HG02943 (cell line): ENCODE measurements around the gene DOCK1.

ENCODE experiments used
- ATAC-seq: cut with Tn5 transposase; IDR thresholded peaks from one replicate; pipeline ENCODE4 v1.9.1; 2021; ENCODE audit warnings: mild to moderate bottlenecking, low read depth, moderate library complexity; ENCODE audit not compliant: unreplicated experiment

Gene DOCK1

DNA sequence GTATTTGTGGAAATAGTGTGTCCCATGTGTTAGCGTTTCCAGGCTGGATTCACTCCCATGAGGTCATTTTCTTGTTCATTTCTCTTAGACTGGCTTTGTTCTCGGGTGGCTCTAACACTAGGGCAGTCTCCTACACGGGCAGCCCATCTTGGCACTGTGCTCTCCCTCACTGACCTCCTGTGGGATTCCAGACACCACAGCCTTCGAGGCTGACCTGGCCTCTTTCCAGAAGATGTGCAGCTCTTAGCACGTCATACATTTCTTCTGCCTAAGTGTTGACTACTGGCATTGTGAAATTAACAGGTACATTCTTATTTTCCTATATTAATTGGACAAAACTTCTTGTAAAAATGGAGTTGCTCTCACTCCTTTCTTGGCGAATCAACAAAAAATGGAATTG is 218.4 kb downstream of the DOCK1 start:
- ATAC-seq = no peak

DNA sequence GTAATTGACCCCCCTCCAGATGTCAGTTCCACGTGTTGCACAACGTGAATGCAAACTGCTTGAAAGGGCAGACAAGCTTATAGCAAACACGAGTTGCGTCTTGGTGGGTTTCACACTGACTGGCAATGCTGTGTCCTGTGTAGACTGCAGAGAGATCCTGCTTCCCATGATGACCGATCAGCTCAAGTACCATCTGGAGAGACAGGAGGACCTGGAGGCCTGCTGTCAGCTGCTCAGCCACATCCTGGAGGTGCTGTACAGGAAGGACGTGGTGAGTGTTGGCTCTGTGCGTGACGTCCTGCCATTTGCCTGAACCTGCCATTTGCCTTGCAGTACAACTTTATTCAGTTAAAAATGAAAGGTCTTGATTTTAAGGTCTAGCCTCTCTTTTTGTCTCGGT is 220.1 kb downstream of the DOCK1 start:
- ATAC-seq = no peak

DNA sequence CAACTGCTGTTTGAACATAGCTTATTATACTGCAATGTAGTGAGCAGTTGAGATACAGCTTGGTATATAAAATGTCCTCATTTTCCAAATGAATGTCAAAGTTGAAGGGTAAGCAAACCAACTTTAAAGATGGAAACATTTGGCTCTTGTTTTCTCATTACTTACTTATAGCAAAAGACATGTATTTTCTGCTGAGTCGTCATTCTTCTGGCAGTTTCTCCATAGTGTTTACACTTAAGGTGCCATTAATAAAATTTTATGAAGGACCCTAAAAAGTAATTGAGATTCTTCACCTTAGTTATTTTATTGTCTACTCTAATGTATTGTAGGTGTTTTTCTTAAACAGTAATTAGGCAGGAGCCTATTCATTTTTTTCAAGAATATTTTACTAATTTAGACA is 222.6 kb downstream of the DOCK1 start:
- ATAC-seq = no peak

DNA sequence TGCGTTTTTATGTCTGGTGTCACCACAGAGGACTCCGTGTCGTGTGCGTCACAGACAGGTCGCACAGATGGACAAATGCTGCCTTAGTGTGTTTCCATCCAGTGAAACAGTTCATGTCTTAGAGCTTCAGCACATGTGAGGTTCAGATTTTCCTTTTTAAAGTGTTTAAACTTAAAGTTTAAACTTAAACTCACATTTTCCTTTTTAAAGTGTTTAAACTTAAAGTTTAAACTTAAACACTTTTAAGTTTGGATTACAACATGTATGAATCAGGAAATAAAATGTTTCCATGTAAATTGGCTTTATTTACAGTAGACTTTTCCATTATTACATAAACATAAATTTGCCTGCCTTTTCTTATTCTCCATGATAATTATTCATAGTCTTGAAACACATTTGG is 223.9 kb downstream of the DOCK1 start:
- no peak for ATAC-seq

DNA sequence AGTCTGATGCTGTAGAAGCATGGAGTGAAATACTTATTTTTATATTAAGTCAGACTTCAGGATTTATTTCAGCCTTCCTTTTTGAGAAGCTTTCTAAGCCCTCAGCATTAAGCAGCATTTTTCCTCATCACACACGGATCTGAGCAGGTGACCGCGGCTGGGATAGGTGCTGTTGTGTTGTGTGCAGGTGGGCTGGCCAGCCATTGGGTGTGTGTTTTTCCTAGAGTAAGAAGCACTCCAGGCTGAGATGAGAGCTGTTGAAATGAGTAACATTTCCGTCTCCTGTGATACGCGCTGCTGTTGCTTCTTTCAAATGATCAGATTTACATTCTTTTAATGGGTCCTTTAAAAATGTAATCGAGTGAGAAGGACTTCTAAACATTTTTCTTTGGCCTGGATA is 227.2 kb downstream of the DOCK1 start:
- no peak for ATAC-seq

DNA sequence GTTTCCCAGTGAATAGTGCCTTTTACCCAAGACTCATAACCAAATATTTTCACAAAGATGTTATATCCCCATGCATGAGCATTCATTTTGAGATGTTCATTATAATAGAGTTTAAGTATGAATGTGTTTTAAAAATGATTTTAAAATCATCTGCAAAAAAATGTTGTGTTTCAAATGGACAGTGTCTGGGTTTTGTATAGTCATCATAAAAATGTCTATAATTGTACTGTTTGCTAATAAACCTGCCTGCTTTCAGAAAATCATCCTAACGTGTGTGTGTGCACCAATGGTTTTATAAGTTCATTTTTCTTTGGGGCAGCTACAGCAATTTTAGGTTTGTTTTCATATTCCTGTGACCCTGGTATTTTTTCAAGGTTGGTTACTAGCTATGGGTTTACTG is 228.0 kb downstream of the DOCK1 start:
- no peak for ATAC-seq

DNA sequence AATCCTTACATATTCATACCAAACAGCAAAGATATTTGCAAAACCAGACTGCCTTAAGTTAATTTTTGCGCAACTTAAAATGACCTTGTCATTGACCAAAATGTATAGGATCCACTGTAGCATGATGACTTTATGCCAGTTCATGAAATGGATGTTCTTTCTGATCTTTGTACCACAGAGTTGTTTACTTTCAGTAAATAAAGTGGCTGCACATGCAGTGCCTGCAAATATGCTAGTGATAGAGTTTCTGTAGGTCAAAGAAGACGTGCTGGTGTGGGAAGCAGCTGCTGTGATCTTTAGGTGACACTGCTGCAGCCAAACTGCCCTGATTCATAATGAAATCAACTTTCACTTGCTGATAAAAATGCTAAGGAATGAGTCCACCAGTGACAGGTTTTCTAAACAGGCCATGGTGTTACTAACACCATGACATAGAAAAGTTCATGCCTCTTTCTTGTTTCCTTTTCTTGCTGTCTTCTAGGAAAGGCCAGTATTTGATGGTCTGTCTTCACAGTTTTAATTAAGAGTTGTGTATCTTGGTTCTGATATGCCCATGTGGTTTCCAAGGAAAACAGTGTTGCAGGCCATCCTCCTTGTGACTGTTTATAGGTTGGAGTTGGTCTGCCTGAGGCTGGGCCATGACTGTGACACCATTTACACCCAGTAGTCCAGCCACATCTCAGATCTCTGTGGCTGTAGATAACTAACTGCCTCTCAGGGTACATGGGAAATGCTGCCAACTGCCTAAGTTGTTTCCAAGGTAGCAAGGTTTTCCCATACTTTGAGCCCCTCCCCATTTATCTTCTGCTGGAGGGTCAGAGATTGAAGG is 228.7 kb downstream of the DOCK1 start:
- ATAC-seq = no peak

DNA sequence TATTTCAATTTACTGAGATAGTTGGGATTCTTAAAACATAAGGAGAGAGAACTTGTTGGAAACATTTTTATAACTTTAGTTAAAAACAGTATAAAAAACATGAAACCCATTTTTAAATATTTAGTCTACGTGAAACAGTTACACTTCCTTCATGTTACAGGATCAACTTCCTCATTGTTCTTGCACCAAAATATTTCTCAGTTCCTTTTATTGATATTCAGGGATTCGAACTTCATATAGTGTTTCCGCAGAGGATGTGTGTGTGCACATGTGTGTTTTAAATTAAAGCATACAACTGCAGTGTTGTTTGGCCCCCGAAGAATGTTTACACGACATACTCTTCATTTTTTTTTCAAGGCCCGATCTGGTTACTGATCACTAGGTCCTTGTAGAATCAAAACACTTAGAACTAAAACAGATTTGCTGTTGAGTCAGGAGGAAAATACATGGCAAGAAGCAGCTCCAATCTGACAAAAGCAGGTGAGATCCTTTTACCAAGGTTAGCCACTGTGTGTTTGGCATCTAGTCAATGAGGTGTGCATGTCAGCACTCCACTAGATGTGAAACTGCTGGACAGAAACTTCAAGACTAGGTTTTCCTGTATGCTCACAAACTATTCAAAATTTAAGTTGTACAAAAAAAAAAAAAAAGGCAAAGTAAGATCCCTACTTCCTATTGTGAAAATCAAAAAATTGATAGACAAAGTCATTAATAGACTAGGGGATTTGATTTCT is 230.8 kb downstream of the DOCK1 start:
- no peak for ATAC-seq

DNA sequence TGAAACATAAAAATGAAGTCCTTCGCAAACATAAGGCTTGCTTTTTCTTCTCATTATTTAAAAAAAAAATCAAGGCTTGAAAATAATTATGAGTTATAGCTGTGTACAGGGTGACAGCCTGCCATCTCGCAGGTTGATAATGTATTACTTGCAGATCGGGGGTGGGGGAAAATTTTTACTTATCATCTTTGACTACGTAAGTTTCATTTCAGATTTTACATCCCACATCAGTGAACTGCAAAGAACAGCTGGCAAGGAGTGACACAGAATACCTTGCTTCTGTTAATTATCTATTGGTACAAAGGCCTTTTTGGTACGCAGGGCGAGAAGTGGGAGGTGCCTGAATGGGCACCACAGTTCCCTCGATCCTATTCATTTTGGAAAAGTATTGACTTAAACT is 232.2 kb downstream of the DOCK1 start:
- ATAC-seq = no peak

DNA sequence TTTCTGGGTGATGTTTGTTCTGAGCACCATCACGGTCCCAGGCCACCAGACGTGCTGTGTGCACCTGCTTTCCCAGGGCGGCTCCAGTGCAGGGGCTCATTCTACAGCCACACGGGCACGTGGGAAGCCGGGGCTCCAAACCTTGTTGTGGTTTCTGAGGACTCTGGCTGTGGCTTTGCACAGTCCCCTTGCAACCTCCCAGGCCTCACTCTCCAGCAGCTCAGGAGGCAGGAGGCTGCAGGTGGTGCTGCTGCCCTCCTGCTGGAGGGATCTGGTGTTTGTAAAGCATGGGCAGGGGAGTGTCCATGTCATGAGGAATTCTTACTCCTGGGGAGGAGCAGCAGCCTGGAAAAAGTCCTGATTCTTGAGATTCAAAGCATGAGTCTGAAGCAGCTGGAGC is 236.9 kb downstream of the DOCK1 start:
- no peak for ATAC-seq

DNA sequence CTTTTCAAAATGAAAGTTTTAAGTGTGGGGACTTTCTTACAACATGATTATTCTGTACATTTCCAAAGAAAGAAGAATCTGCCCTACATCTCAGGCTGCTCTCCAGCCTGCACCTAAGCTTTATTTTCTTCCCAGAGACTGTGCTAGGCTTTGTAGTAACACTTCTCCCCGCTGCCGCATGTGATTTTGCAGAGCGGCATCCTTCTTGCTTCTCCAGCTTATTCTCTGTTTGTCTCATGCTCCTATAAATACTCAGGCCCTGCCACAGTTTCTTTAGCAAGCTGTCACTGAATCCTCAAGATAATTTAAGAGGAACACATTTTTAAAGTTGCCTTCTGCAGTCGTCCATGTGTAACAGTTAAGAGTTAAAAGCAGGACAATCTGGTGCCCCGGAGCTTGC is 237.6 kb downstream of the DOCK1 start:
- ATAC-seq = no peak

DNA sequence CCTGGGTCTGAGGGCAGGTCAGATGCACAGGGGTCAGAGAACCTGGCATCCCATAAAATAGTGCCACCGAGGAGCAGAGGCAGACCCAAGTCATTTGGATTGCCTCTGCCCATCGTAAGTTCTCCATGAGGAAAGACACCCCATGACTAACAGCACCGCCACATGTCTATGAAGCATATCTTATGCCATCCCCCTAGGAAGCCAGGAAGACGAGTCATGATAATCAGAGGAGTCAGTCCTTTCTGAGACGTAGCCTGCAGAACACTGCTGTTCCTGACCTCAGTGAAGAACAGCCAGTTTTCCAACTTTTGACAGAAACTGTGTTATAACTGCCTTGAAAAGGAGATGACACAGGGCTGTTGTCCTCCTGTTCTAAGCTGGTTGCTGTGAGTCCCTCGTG is 239.9 kb downstream of the DOCK1 start:
- no peak for ATAC-seq

DNA sequence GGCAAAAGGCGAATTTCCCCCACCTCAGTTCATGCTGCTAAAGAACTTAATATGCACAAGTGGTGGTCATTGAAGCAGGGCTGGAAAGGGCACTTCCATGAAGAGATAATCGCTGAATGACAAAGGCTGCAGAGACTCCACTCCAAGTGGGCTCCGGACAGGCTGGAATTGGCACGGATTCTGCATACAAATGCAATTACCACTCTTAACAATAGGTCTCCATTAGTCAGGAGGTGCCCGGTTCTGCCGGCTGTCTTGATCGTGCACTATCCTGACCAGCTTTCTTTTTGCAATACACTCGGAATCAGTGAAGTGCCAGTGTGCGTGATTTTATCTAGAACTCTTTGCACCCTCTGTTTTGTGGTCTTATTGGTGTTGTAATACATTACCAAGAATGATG is 241.4 kb downstream of the DOCK1 start:
- ATAC-seq = no peak

DNA sequence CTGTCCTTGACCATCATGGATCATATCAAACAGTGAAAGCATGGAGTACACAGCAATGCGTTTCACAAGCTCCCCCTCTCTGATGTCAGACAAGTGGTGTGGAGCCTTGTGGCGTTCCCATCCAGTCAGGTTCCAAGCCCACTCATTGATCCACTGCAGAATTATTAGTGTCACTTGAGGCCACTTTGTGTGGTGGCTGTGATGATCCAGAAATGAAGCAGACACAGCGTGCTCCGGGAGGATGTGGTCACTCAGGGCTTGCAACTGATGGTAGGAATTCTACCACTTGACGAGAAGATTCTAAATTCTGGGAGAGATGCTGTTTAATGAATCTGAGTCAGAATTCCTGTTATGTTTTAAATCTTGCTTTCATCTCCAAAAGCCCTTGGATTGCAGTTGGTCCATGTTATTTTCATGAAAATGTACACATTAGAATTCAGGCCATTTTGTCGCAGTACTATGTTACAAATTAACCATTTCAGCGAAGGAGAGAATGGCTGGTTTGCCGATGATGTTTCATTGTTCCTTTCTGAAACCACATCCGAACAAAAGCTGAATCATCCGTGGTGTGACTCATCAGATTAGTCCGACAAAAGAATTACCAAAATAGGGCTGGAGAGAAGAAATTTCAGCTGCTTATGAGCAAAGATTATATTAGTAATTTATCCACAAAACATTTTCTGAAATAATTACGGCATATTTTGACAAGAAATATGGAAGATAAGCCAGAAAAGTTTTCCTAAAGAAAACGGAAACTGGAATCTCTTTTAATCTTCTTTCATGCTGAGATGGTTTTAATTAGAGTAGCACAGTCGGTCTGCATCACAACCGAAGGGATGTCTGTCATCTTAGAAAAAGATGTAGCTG is 243.1 kb downstream of the DOCK1 start:
- no peak for ATAC-seq

DNA sequence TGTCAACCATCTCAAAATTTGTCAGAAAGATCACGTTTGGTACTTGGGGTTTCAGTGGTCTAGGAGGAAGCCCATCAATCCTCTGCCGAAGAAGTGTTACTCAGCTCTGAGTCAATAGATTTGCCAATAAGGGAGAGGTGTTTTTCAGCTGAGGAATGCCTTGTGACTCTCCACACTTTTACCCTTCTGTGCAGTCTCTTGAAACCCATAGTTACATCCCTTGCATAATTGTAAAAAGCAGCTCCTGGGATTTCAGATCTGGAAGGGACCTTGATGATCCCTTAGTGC is 243.6 kb downstream of the DOCK1 start:
- no peak for ATAC-seq

DNA sequence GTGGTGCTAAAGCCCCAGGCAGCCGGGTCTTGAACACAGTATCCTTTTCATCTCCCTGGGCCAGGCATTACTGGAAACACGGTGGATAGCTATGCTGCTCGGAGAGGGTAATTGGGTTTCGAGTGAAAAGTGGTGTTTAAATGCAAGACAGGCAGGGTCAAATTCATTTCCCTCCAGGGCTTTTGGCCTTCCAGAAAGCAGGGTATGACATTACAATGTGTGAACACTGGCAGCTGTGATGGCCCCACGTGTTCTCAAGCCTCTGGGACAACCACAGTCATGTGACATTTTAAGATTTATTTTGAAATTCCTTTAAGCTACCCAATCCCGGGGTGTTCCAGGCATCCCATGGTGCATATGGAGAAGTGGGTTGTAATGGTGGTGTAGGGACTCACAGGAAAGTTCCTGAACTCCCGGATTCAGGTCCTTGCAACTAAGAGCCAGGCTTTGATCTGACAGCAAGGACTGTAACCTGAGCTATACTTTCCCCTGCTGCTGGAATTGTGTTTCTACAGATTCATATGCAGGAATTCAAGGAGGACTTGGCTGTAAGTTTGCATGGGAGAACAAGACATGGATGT is 244.4 kb downstream of the DOCK1 start:
- ATAC-seq = no peak

DNA sequence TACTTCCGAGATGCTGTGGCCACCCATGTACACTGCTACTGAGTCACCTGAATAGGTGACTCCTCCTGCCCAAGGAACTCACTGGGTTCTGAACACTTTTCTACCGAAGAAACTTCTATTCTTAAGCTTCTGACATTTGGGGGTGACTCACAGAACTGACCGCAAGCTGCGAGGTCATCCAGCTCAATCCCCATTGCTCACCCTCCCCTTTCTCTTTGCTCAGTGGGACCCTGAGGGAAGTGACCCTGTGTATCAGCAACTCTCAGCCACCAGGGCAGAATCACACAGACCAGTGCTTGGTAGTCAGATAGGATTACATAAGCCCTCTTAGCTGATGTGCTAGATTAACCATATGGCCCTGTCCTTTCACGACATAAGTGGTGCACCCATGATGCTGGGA is 244.9 kb downstream of the DOCK1 start:
- no peak for ATAC-seq

DNA sequence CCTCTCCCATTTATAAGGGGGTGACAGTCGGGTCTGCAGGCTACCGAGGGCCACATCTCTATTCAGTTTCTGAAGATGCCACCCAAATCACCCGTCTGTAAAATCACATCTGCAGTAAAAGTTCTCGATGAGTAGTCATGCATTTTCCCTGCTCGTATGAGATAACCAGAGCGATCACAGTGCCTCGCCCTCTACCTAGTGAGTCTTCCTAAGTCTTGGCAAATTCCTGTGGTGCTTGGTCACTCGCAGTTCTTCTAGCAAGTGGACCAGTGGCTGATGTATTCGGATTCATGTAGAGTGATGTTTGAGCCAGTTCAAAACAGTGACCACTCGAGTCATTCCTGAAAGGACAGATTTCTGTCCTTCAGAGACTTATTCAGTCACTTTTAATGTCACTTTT is 246.3 kb downstream of the DOCK1 start:
- ATAC-seq = no peak

DNA sequence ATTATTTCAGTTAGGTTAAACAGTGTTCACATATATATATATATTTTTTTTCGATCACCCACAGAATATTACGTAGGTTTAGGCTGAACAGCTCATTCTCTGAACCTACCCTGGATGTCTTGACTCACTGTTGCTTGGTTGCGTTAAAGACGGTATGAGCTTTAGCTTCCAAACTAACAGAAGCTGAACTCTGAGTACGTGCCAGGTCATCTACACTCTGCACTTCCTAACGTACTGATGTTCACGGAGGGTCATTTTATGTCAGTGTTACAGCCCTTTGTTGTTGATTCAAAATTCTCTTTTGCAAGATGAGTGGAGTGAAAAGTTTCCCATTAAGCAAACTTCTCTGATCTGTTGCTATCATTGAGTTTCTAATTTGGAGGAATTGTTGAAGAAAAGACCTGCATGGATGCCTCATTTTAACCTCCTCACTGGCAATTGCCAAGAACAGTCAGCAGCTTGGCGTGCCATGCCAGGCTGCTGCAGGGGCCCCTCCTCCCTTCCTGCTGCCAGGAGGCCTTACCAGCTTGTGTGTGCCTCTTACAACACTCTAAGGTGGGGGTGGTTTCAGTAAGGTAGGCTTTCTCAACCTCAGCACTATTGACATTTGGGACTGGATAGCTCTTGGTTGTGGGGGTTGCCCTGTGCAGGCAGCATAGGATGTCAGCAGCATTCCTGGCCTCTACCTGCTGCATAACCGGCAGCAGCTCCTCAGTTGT is 246.9 kb downstream of the DOCK1 start:
- no peak for ATAC-seq

DNA sequence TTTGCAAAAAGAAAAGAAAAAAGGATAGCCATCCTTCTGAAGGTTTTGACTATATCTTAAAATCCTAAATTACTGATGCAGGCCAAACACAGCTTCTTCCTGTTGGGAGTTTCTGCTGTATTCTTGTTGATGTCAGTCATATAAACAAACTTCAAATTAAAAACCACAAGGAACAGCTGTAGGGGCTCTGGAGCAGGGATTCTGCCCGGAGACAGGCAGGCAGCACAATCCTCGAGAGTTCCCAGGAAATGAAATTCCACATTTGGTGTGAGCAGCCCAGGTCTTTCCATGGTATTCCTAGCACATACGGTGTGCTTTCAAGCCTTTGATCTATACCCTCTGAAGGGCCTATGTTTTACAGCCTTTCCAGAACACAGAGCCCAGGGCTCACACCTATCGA is 248.0 kb downstream of the DOCK1 start:
- ATAC-seq = no peak
